Right lobe of liver (tissue), 6 donors: ENCODE results near the gene CD248. TPM values are rescaled to one million over a fixed set of nuclear protein-coding genes. Genes with fewer than 3 reads are reported as not detected.
A peak's percentile ranks its signal among the peaks of the same experiment; 100 is the strongest.

Source experiments
- ATAC-seq, 4 donors: fragments of 200-7000 bp; cut with Tn5 transposase; one replicate each; pipeline ENCODE4 v1.9.1; 2020; ENCODE audit warnings: mild to moderate bottlenecking in 4 of 4, moderate library complexity in 4 of 4
- DNase-seq, 3 donors: peaks; one replicate each; pipeline ENCODE4 v3.0.0-alpha.2; 2020
- H3K27ac ChIP-seq, 3 donors: fragments of 200-600 bp; one replicate each; pipeline ENCODE4 v1.8.0; 2022
- H3K27me3 ChIP-seq, 2 donors: fragments of 200-600 bp; one replicate each; pipeline ENCODE4 v1.8.0; 2022
- H3K36me3 ChIP-seq, 4 donors: fragments of 200-600 bp; sonication (generic) in 1 of 4; one replicate each; pipeline versions ENCODE4 v1.5.1 to v1.8.0; 2017 to 2022; ENCODE audit warnings: control low read depth in 1 of 4
- H3K4me1 ChIP-seq, 4 donors: fragments of 200-600 bp; sonication (generic) in 1 of 4; one replicate each; pipeline versions ENCODE4 v1.5.1 to v1.8.0; 2017 to 2022; ENCODE audit warnings: control low read depth in 1 of 4
- H3K4me3 ChIP-seq, 3 donors: fragments of 200-600 bp; one replicate each; pipeline ENCODE4 v1.8.0; 2022
- H3K9me3 ChIP-seq, 4 donors: fragments of 200-600 bp; sonication (generic) in 1 of 4; one replicate each; pipeline versions ENCODE4 v1.5.1 to v1.8.0; 2017 to 2022; ENCODE audit warnings: control low read depth in 1 of 4
- POLR2A ChIP-seq: fragments of 450-650 bp; IDR thresholded peaks from one replicate; pipeline ENCODE4 v1.6.1; 2017; ENCODE audit warnings: antibody characterized with exemption, mild to moderate bottlenecking
- WGBS: methylation state at CpG from one replicate; pipeline ENCODE4 v1.1.6; 2018; ENCODE audit warnings: low coverage, low lambda C conversion rate; ENCODE audit not compliant: insufficient coverage; ENCODE audit errors: missing lambda C conversion rate; 5-methylcytosine and 5-hydroxymethylcytosine counted together
- intact Hi-C, 2 donors: fragments of 100-400 bp; cut with DNase I; formaldehyde crosslinking; loops; one replicate each; pipeline versions ENCODE4 v1.11.2 to v1.14.1; 2022
- total RNA-seq, 6 experiments: library from RNA; depleted of rRNA in 2 of 6; stranded (reverse); fragments of >200 nt in 2 of 6; fragmentation: NEBNext Ultra II Directional in 3 of 6; extraction: Animal tissue kit (Norgen Biotek cat#: 25700) in 3 of 6; gene quantifications; one replicate each; pipeline versions ENCODE4 v1.1.0 to v1.2.4, GENCODE V29; 2016 to 2023
- TF ChIP-seq, protein P1 (sequence below), 4 donors: fragments of 200-600 bp in 3 of 4; fragments of 450-650 bp in 1 of 4; IDR thresholded peaks; one replicate each; pipeline versions ENCODE4 v1.5.1 to v1.8.0; 2016 to 2022; ENCODE audit warnings: antibody characterized with exemption in 4 of 4, mild to moderate bottlenecking in 2 of 4
- donor health status: DM: no; HTN: yes; CAD: no.
- donor health status: DM: no; HTN: no; CAD: no.
- donor health status: DM: no; HTN: no; CAD: no.
- donor health status: DM: no; HTN: yes; CAD: no.
- donor health status: DM: no; HTN: yes; CAD: no.

CD248 gene
- total RNA-seq, 6 experiments from 2014 or later, result 0.37 to 3.2 (median 0.94) TPM

DNA sequence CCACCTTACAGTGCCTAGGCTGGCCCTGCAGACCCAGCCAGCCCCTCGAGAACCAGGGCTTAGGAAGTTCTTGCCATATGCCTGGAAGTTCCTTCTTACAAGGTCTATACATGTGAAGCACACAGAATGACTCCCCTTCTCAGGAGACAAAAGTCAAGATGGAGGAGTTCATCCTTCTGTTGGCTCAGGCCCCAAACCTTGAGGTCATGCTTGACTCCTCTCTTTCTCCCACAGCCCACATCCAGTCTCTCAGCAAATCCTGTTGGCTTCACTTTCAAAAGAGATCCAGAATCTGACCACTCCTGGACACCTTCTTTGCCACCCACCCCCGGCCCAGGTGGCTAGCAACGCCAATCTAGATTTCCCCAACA, 1.7 kb upstream of the CD248 start:
- DNase-seq, result no peak
- intact Hi-C loops, result no loop called here

DNA sequence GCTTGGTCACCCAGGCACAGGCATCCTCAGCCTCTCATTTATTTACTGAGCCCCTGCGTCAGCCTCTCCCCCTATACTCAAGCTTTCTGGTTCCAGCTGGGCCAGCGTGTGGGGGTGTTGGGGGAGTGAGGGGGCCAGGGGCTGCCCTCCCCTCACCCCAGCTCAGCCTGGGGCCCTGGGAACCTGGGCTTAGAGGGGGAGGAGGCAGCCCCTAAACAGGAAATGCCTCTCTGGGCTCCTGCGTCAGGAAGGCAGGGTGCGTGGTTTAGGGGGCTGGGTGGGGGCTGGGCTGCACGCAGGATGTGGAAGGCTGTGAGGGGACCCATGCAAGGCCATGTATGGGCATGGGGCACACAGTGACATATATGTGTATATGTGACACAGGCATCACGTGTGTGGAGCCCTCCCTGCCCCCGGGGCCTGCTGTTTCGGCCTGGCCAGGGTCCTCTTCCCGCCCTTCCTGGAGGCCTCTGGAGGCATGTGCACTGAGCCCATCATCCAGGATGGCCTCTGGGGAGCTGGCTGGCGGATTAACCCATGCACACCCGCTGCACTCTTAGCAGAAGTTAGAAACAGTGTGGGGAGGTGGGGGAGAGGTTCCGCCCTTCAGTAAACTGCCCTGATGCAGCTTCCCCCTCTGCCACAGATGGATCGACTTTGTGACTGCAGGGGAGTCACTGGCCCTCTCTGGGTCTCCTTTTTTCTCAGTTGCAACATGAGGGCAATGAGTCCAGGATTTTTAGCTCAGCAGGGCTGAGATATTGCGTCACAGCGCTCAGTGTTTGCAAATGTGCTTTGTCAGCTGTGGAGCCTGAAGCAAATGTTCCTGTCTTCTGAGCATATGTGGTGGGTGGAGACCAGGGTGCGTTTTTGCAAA, 1.1 kb upstream of the CD248 start:
- Histone ChIP-seq H3K4me1 (peaks cover 0 to 16% (median 7%) of the 10 kb centered on the region in 4 donors), H3K4me3 (no peak overlapping the region), H3K9me3 (no peaks in the 10 kb centered on the region), H3K36me3 (no peaks in the 10 kb centered on the region), H3K27me3 (no peaks in the 10 kb centered on the region), H3K27ac (peak overlapping the region in 2 of 3 donors; percentile 24 to 33)
- peak in 1 of 3 donors; percentile 76 for DNase-seq
- TF ChIP-seq, protein P1, sequence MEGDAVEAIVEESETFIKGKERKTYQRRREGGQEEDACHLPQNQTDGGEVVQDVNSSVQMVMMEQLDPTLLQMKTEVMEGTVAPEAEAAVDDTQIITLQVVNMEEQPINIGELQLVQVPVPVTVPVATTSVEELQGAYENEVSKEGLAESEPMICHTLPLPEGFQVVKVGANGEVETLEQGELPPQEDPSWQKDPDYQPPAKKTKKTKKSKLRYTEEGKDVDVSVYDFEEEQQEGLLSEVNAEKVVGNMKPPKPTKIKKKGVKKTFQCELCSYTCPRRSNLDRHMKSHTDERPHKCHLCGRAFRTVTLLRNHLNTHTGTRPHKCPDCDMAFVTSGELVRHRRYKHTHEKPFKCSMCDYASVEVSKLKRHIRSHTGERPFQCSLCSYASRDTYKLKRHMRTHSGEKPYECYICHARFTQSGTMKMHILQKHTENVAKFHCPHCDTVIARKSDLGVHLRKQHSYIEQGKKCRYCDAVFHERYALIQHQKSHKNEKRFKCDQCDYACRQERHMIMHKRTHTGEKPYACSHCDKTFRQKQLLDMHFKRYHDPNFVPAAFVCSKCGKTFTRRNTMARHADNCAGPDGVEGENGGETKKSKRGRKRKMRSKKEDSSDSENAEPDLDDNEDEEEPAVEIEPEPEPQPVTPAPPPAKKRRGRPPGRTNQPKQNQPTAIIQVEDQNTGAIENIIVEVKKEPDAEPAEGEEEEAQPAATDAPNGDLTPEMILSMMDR (IDR thresholded peaks at IDR 0.05), result no peak
- TF ChIP-seq POLR2A, result no peak
- intact Hi-C loops, result no loop called here
- WGBS, result 0% methylated on average over 1 of the region's 16 CpGs
- ATAC-seq, result peak; percentile 69 to 85 (median 71)

More for the DNA sequence above, 1.7 kb upstream of the CD248 start:
- ATAC-seq, result no peak
- Histone ChIP-seq H3K27ac (peak overlapping the region in 2 of 3 donors; percentile 24 to 33), H3K36me3 (no peaks in the 10 kb centered on the region), H3K27me3 (no peaks in the 10 kb centered on the region), H3K4me1 (peaks cover 0 to 12% (median 5%) of the 10 kb centered on the region in 4 donors), H3K4me3 (no peak overlapping the region), H3K9me3 (no peaks in the 10 kb centered on the region)
- TF ChIP-seq POLR2A, result no peak
- TF ChIP-seq, protein P1 (IDR thresholded peaks at IDR 0.05), result no peak
- WGBS, result 80% methylated on average over 2 of the region's 3 CpGs

DNA sequence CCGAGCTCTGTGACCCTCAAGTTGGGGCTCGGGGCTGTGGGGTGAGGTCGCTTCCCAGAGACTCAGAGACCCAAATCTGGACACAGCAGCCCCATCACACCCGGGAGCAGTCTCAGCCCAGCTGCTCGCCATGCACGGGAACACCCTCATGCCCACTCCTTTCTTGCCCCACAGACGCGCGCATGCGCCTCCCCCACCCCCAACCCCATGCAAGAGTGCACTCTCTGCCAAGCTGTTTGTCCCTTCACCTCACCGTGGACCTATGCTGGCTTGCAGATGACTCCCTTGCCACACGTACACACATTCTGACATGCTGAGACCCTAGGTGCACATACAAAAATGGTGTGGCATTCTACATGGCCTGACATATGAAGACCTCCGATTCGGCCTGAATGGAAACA, 478 bp upstream of the CD248 start:
- WGBS, result 15% methylated on average over 2 of the region's 14 CpGs
- intact Hi-C loops, result no loop called here

DNA sequence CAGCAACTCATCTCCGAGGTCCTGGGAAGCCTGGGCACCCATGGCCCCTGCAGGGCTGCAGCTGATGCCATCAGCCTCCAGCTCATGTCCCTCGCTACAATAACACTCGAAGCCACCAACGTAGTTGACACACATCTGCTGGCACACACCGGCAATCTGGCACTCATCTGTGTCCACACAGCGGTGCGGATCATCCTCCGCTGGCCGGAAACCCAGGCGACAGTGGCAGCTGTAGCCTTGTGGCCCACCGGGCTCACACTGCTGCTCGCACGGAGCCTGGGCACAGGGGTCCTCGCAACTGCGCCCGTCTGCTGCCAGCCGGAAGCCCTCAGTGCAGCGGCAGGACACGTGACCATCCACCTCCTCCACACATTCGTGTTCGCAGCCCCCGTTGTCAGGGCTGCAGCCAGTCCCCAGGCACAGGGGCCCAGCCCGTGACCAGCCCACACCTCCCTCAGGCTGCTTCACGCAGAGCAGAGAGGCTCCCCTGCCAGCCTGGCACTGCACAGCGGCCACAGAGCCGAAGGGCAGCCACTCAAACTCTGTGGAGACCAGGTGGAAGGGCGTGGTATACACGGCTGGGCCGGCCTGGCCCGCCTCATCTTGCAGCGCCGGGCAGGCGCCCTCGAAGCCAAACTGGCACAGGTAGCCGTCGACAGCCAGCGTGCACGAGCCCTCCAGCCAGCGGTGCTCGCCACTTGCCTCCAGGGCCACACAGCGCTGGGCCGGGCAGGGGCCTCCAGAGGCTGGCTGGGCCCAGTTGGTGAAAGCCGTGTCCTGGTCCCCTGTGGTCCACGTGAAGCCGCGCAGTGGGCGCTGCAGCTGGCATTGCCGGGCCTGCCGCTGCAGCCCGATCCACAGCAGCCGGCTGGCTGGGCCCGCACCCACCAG, 678 bp downstream of the CD248 start:
- H3K4me3 ChIP-seq, result peak overlapping the region; percentile 2 to 31 (median 14)

More for the DNA sequence above, 478 bp upstream of the CD248 start:
- peak overlapping the region in 1 of 3 donors; percentile 33 for H3K27ac ChIP-seq
- no peaks in the 10 kb centered on the region for H3K27me3 ChIP-seq
- H3K9me3 ChIP-seq, result no peaks in the 10 kb centered on the region
- TF ChIP-seq POLR2A, result no peak
- TF ChIP-seq, protein P1 (IDR thresholded peaks at IDR 0.05), result no peak
- ATAC-seq, result no peak
- no peak overlapping the region for H3K4me3 ChIP-seq
- DNase-seq, result no peak
- H3K36me3 ChIP-seq, result no peaks in the 10 kb centered on the region
- H3K4me1 ChIP-seq, result peaks cover 0 to 18% (median 8%) of the 10 kb centered on the region in 4 donors

More for the DNA sequence above, 678 bp downstream of the CD248 start:
- ATAC-seq, result no peak
- intact Hi-C loops, result no loop called here
- Histone ChIP-seq H3K27ac (no peak overlapping the region), H3K36me3 (no peaks in the 10 kb centered on the region), H3K9me3 (no peaks in the 10 kb centered on the region), H3K27me3 (no peaks in the 10 kb centered on the region), H3K4me1 (peaks cover 0 to 18% (median 8%) of the 10 kb centered on the region in 4 donors)
- no peak for DNase-seq
- TF ChIP-seq, protein P1 (IDR thresholded peaks at IDR 0.05), result no peak
- no peak for TF ChIP-seq POLR2A
- 81% methylated on average over 6 of the region's 52 CpGs for WGBS
